A549 (cell line): ENCODE results near the gene SF3B4.

Experiments
- CEBPB ChIP-seq, 2 experiments: fragments of >200 bp in 1 of 2; sonication (Bioruptor Twin) in 1 of 2; formaldehyde crosslinking in 1 of 2; IDR thresholded peaks; 2 replicates each; pipeline ENCODE4 v1.6.1; 2012 to 2016
- EP300 ChIP-seq, 2 experiments: fragments of >200 bp; sonication (Bioruptor Twin); formaldehyde crosslinking; IDR thresholded peaks; 2 replicates in 1 of 2; 3 replicates in 1 of 2; pipeline ENCODE4 v1.6.1; 2016 to 2017
- NR3C1 ChIP-seq: fragments of >200 bp; sonication (Bioruptor Twin); formaldehyde crosslinking; IDR thresholded peaks from 3 replicates; pipeline ENCODE4 v1.6.1; 2017
- POLR2A ChIP-seq: IDR thresholded peaks from 2 replicates; pipeline ENCODE4 v1.6.1; 2012; ENCODE audit warnings: mild to moderate bottlenecking, low read length

DNA sequence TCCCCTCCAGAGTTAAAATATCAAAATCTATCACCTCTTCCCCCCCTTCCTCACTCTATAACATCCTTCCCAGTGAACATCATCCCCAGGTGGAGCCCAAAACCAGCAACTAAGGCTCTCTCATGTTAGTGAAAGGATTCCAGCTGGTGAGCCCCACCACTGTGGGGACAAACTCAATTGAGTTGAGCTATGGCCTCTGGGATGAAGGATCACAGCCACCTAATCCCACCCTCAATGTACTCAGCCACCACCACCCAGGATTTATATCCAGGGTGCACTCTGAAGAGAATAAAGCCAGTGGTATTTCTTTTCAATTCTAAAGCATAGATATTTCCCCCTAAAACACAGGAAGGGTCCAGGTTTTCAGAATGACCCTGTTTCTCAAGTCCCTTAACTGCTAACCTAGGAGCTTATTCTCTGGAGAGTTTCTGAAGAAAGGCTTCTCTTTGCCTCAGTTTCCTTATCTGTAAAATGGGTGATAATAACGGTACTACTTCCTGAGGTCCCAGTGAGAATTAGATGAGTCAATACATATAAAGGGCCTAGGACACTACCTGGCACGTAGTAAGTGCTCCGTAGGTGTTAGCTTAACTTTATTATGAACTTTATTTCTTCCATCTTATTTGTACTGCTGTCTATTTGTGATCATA lies 43.9 kb downstream of the SF3B4 start:
- TF ChIP-seq NR3C1: no peak
- TF ChIP-seq CEBPB (IDR thresholded peaks at IDR 0.05): no peak
- TF ChIP-seq POLR2A: no peak
- TF ChIP-seq EP300 (IDR thresholded peaks at IDR 0.05): no peak
